Tongue (tissue), 2 donors: Measurements from ENCODE around the gene DNAJC24. TPM values are rescaled to one million over a fixed set of nuclear protein-coding genes. Genes with fewer than 3 reads are reported as not detected.

Experiments
- DNase-seq: peaks from one replicate; pipeline ENCODE4 v3.0.0-alpha.2; 2015
- total RNA-seq: library from RNA; depleted of rRNA; stranded (reverse); fragments of >200 nt; gene quantifications from one replicate; pipeline ENCODE4 v1.2.3, GENCODE V29; 2014

The DNAJC24 gene
- total RNA-seq, 1 donor from 2014 or later, result 18.3 TPM

DNA sequence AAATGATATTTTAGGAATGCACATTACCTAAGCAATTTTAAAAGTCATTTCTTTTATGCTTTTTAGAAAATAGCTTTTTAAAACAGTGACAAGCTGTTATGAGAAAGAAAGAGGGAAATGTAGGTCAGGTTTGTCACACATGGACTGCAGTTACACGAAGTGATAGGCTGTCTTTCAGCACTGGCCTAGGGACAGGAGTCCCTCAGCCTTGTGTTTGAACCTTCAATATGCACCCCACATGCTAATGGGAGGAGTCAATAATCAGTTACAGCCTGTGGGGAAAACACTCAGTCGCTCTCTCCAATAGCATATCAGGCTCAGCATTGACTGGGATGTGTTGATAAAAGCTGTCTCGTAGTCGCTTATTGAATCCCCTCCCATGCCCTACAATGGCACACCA, 45.8 kb downstream of the DNAJC24 start:
- DNase-seq, result no peak

DNA sequence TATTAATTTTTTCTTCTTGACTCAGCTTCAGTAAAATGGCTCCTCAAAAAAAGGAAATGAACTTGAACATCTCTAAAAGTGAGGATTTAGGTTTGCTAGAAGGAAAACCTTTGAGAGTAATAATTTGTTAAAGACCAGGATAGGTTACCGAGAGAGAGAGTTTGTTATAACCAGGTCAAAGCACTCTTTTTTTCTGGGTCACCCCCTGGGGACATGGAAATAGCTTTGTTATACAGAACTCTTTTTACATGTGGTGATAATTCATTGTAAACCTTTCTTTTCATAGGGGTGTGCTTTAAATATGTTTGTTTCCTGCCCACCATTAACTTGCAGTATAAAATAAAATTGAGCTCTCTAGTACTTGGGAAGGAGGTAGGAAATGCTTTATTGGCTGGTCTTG, 47.7 kb downstream of the DNAJC24 start:
- no peak for DNase-seq

DNA sequence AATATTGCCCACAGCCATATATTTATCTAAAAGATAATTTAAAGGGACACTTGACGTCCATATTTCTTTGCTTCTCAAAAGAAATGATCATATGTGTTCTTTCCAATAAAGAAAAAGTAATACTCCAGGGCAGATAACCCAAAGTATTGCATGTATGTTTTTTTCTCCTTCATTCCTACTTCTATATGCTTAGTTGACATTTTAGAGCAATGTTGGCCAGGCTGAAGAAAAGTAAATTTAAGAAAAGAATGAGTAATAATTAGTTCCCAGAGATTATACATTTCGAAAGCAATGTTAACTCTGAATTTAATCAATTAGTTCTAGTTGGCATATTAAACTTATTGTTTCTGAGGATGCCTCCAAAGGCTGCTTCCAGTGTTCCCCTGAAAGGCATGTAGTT, 48.2 kb downstream of the DNAJC24 start:
- DNase-seq, result no peak

DNA sequence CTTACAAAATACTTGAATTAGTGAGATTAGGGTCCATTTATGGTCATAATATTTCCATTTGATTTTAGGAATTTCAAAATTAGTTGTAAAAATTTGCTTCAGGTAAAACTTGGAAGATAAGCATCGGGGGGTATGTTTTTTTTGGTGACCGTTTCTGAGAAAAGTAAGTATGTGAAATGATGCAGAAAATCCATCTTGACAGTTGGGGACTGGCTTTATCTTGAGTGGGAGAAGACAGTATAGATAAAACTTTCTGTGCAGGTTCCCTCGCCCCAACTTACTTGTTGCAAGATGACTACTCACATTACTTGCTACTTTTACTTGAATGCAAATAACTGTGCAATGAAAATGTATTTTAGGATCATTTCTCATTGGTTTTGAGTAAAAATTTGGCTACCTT, 49.5 kb downstream of the DNAJC24 start:
- DNase-seq, result no peak

DNA sequence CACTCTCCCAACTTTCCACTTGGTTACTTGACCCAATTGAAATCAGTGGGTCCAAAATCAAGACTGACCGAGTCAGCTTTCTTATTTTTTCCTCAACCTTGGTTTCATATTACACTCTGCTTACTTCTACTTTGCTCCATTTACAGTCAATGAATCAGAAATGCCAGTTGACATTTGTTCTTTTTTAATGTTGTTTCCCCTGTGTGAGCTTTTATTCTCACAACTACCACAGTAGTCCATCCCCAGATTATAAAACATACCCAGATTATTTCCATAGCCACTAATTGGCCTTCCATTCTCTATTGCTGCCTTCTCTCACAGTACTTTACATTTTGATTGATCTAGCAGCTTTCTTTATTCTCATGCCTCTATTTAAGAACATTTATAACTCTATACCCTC, 50.0 kb downstream of the DNAJC24 start:
- DNase-seq, result no peak

DNA sequence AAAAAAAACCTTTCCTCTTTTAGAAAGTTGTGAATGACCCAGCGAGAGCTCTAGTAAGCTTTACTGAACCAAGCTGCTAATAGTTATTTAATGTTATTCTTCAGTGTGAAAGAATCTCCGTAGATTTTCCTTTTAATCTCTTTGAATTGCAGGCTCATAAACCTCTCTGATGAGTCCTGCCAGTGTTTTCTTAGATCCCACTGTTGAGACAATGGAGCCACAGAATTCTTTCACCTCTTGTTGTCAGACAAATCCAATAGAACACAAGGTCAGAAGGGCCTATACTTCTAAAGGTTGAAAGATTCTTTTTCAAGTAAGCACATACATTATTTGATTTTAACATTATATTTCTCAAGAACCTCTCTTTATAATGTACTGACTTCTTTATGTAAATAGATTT, 52.2 kb downstream of the DNAJC24 start:
- DNase-seq, result no peak

DNA sequence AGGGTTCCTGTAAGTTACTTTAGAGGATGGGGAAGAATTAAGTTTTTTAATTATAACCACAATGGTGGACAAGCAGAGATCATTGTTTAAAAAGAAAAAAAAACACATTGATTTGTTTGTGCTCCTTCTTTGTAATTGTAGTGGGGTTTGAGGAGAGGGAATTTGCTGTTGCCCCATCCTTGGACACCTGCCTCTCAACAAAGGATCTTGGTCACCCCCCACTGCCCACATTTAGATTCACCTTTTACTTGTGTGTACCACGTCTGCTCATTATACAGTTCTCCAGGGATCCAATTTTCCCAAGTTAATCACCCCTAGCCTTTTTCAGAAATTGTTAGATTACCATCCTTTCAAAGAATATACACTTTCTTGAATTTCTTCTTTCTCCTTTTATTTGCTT, 53.0 kb downstream of the DNAJC24 start:
- DNase-seq, result no peak

DNA sequence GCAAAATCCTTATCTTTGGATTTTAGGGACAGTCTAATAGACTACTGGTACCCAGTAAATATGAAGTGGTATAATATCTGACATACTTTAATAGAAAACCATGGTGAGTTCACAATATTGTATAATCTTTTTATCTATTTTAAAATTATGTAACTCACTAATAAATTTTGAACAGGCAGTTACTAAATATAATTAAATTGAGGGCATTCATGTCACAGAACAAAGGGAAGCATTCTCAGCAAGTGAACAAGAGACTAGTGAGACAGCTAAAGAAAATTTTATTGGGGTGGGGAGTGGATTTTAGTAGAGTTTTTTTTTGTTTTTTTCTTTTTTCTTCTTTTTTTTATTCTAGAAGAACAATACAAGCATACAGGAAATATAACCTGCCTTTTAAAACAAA, 55.0 kb downstream of the DNAJC24 start:
- DNase-seq, result no peak

DNA sequence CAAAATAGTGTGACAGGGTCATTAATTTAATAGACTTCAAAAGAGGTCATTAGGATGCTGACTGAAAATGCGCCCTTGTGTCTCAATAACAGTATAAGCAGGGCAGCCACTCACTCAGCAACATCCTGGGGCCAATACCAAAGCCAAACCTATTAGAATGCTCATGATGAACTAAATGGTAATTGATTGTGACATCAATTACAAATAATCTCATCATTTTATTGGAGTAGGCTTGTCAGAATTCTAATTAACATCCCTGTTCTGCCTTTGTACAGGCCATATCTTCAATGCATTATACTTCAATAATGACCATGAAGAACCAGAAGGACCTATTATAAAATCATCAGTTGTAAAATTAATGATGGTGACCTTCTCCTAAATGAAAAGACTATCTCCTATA, 64.2 kb downstream of the DNAJC24 start:
- DNase-seq, result no peak

DNA sequence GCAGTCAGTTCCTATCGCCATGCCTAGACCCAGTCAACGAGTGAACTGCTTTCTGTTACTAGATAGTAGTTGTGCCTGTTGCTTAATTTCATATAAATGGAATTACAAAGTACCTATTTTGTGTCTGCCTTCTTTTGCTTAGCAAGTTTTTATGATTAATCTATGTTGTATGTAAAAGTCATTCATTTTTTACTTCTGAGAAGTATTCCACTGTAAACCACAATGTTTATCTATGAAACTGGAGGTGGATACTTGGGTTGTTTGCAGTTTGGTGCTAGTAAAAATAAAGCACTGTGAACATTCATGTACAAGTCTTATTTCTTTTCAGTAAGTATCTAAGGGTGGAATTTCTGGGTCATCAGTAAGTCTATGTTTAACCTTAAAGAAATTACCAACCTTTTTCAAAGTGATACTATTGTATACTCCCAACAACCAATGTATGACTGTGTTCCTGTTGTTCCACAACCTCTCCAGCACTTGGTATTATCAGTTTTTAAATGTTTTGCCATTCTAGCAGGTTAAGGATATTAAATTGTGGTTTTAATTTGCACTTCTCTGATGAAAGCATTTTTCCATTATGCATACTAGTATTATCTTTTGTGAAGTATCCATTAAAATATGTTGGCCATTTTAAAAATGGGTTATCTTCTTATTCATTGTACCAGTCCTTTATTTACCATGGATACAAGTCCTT, 68.2 kb downstream of the DNAJC24 start:
- DNase-seq, result no peak

DNA sequence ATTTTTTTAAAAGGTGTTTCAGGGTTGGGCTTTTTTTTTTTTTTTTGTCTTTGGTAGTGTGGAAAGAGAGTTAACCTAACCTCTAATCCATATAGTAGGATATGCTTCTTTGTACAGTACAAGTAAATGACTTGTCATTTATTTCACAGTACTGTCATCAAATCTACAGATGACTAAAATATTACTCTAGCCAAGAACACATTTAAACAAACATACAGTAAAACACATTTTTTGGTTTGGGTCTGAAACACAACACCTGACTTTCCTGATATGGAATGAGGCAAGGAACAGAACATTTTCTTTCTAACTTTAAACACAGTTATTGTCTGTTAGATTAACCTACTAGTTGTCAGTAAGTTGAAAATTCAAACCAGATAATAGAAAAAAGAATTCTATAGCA, 71.6 kb downstream of the DNAJC24 start:
- no peak for DNase-seq

DNA sequence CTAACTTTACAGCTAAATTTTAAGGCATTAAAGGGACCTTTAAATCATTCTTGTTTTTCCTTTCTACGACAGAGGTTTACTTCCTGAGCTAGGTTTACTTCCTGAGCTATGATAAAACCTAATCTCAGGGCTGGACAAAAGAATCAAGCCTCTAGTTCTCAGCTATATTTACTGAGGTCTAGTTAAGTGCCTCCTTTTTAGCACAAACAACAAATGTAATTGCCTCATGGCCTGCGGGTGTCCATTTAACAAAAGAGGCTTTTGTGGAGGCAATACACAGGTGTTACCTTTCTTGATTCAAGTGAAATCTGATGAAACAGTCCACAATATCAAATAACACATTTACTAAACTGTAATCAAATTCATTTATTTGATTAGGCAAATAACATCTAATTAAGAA, 72.4 kb downstream of the DNAJC24 start:
- DNase-seq, result no peak

DNA sequence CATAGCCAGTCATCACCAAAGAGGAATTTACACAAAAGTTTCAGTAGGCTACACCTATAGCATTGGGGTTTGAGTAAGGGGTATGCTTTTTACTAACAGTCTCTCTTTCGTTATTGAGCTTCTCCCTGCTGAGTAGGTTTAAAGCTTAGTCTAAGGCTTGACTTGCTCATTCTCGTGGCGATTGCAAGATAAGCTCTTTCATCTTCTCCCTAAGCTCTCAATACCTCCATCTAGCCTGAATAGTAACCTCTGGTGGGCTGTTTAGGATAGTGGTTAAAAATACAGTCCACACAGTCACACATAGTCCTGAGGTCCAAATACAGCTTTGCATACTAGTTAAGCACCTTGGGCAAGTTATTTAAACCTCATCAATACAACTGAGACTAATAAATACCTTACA, 74.1 kb downstream of the DNAJC24 start:
- no peak for DNase-seq

DNA sequence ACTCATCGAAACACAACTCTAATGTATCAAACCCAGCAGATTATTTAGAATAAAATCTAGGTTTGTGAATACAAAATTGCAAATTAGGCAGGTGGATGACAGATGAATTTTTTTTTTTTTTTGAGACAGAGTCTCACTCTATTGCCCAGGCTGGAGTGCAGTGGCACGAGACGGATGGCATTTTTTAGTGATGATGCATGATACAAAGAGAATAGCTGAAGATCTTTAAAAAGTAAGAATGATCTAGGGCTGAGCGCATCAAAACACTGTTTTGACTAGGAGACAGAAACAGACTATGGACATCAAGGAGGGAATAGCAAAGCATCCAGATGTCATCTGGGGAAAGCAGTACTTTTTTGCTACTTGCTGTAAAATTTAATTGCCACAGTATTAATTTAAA, 76.0 kb downstream of the DNAJC24 start:
- no peak for DNase-seq

DNA sequence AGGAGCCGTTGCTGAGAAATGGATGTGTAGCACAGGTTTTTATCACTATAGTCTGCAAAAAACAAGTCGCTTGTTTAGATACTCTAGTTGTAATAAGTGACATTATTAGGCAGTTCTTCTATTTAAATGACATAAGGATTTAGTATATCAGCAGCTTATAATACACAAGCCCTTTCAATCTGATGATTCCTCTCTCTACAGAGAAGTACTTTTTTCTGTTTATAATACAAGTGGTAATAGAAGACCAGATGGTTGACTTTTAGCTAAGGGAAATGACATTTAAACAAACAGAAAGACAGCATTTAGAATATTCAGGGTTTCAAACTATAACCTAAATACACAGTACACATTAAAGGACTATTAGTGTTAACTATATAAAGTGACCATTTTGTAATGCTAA, 79.4 kb downstream of the DNAJC24 start:
- no peak for DNase-seq

DNA sequence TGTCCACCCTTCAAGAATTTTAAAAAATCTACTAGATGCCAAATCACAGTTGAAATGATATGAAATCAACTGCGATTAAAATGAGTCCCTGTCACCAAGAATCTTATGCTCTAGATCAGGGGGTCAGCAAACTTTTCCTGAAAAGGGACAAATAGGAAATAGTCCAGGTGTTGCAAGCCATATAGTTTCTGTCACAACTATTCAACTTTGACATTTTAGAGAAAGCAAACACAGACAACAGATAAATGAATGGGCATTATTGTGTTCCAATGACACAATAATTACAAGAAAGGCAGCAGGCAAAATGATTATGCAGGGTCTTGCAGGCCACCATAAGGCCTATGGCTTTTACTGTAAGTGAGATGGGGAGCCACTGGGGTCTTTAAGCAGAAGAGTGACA, 81.2 kb downstream of the DNAJC24 start:
- DNase-seq, result no peak

DNA sequence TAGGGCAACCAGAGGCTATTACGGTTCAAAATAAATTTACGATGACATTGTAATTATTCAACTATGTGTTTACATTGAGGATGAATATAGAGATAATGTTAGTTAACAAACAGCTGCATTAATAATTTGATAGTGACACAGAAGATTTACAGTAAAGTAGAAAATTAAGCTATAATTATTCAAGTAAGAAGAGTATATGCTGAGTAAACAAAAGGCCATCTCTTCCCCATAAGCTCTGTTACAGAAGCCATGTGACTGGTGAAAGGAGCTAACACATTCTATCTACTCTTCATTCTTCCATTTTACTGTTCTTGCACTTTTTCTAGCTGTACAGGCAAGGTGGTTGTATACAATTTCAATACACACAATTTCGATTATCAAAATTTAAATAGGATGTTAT, 85.5 kb downstream of the DNAJC24 start:
- DNase-seq, result no peak

DNA sequence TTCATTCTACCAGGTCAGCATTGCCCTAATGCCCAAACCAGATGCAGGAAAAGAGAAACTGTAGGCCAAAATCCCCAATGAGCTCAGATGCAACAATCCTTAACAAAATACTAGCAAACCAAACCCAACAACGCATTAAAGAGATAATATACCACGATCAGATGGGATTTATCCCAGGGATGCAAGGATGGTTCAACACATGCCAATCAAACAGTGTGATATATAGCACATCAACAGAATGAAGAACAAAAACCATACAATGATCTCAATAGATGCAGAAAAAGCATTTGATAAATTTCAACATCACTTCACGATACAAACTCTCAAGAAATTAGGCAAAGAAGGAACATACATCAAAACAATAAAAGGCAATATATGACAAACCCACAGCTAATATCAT, 94.8 kb downstream of the DNAJC24 start:
- no peak for DNase-seq

DNA sequence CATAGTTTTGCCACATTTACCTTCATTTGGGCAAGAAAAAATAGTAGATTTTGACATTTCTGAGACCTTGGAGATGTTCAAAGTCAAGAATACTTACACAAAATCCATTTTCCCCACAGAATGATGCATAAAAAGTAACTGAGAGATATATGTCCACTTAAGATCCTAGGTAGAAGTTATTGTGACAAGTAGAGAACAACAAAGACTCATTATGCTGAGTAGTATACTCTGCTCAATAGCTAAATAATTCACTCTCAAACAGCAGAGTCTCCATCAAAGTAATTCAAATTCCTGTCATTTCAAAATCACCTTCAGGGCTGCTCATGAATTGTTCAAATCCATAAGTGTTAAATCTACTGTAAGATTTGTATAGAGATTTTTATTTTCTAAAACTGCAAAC, 104.4 kb downstream of the DNAJC24 start:
- DNase-seq, result no peak

DNA sequence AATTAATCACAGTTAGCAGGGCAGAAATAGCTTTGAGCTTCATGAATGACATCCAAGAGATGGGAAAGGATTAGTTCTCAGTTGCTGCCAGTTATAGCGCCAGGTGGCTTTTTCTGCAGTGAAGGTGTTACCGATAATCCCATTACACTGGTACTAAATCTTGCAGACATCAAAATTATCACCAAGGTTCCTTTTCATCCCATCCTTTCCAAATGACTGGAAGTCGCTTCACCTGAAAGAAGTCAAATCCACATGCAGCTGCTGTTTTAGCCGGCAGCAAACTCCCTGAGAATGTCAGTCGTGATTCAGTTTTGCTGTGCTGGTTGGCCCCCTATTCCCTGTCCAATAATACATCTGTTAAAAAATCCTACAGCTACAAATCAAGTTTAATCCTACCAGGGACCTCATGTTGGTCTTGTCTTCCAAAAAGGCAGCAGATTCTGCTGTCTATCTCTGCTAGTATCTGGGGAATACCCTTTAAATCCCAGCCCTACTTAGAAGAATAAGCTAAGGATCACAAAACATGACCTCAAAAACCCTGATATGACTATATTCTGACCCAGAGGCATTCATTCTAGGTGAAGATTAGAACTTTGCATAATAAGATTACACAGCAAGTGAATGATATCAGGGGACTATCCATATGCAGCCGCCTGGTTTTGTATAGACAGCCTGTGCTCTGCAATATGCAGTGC, 108.0 kb downstream of the DNAJC24 start:
- DNase-seq, result peak; percentile 2

DNA sequence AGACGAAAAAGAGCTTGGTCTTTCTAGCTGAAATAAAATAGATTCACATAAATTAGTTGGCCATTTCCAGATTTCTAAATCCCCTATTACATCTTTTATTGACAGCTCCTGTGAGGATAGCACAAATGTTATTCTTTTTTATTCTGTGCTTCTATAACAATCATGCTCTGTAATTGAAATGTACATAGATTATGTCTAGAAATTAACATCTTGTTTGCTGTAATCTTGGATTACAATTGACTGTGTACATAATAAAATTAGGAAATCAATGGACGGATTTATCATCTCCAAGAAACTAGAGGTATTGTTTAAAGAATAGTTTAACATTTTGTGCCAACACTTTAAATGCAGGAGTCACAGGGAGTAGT, 108.5 kb downstream of the DNAJC24 start:
- DNase-seq, result no peak

DNA sequence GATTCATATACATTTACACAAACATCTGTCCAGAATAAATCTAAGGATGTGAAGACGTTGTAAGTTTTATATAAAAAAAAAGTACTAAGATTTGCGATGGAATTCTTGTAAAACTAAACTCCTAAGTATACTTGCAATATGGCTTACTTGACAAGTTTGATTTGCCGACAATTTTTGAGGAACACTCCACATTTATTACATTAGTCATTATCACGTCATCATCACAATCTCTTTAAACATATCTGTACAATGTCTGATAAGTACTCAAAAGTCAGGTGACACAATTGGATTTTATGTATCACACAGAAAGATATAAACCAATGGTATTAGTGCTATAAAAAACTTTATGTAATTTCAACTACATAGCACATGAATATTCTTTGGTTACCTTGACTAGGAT, 109.4 kb downstream of the DNAJC24 start:
- DNase-seq, result no peak

DNA sequence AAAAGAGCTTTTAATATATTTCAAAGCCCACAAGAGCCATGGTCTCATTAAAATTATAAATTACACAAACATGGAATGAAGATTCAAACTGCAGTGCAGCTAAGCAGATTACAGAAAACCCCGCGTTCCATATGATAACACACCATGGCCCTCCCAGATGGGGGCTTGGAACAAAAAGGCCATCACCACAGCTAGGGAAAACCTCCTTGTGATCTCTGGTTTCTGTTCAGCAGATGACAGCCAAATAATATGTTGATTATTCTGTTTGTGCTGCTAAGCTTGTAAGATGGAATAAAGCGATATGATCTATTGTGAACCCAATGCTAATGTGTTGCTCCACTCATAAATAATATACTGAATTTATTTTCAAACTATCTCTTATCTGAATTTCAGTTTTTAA, 111.3 kb downstream of the DNAJC24 start:
- peak; percentile 4 for DNase-seq
